Measurements from ENCODE around the gene ARSH.

The ARSH gene

DNA sequence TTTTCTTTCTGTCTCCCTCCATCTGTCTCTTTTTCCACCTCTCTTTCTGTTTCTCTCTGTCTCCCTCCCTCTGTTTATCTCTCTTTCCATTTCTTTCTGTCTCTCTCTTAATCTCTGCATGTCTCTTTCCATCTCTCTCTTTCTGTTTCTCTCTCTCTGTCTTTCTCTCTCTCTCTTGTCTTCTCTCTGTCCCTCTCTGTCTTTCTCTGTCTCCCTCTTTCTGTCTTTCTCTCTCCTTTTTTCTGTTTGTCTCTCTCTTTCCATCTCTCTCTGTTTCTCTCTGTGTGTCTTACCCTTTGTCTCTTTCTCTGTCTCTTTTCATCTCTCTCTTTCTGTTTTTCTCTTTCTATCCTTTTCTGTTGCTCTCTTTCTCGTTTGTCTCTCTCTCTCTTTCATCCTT, 69.6 kb downstream of the ARSH start:
- TF ChIP-seq ZNF274 (IDR thresholded peaks at IDR 0.05; ENCODE audit: low read depth, low read length), result no peak

DNA sequence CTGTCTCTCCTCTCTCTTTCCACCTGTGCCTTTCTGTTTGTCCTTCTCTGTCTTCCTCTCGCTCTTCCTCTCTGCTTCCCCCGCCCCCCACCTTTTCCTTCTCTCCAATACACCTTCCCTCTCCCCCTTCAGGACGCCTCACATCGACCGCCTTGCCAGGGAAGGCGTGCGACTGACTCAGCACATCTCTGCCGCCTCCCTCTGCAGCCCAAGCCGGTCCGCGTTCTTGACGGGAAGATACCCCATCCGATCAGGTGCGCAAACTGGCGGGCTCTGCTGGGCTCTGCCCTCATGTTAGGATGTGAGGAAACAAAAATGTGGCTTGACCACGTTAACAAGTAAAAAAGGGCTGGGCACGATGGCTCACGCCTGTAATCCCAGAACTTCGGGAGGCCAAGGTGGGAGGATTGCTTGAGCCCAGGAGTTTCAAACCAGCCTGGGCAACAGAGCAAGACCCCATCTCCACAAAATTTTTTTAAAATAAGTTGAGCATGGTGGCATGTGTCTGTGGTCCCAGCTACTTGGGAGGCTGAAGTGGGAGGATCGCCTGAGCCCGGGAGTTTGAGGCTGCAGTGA, 70.2 kb downstream of the ARSH start:
- TF ChIP-seq ZNF274 (IDR thresholded peaks at IDR 0.05; ENCODE audit: low read depth, low read length), result no peak
- no peak overlapping the region for H3K4me3 ChIP-seq (ENCODE audit: low read length)

More for the DNA sequence above, 69.6 kb downstream of the ARSH start:
- H3K4me3 ChIP-seq (ENCODE audit: low read length), result no peak overlapping the region

Measured in GM08714 (cell line).